Spleen (tissue), 11 donors: Measurements from ENCODE around the gene ST3GAL2. TPM values are rescaled to one million over a fixed set of nuclear protein-coding genes. Genes with fewer than 3 reads are reported as not detected.
"Not testable (repeated sequence)": the region's sequence is repeated elsewhere in the genome, so short reads cannot be mapped to it uniquely, and the experiment has no call there.

ENCODE experiments used
- DNase-seq: peaks from one replicate; pipeline ENCODE4 v3.0.0-alpha.2; 2020
- H3K27ac ChIP-seq, 8 donors: fragments of 200-600 bp; sonication (generic) in 7 of 8; 1 replicate in 4 of 8; 2 replicates in 4 of 8; pipeline versions ENCODE4 v1.5.0 to v1.8.0; 2016 to 2021; ENCODE audit warnings: inconsistent platforms in 4 of 8, mild to moderate bottlenecking in 4 of 8, moderate library complexity in 1 of 8
- H3K27me3 ChIP-seq, 7 donors: fragments of 200-600 bp; sonication (generic) in 6 of 7; replicated peaks in 1 of 7; 1 replicate in 4 of 7; 2 replicates in 3 of 7; pipeline versions ENCODE4 v1.5.0 to v1.8.0; 2016 to 2021; ENCODE audit warnings: inconsistent platforms in 3 of 7, mild to moderate bottlenecking in 1 of 7
- H3K36me3 ChIP-seq, 6 donors: fragments of 200-600 bp; sonication (generic) in 5 of 6; 1 replicate in 4 of 6; 2 replicates in 2 of 6; pipeline versions ENCODE4 v1.5.0 to v1.8.0; 2016 to 2021; ENCODE audit warnings: inconsistent platforms in 2 of 6
- H3K4me1 ChIP-seq, 6 donors: fragments of 200-600 bp; sonication (generic) in 5 of 6; 1 replicate in 3 of 6; 2 replicates in 3 of 6; pipeline versions ENCODE4 v1.5.0 to v1.8.0; 2016 to 2021; ENCODE audit warnings: inconsistent platforms in 3 of 6
- H3K4me3 ChIP-seq, 8 donors: fragments of 200-600 bp; sonication (generic) in 7 of 8; 1 replicate in 4 of 8; 2 replicates in 4 of 8; pipeline versions ENCODE4 v1.5.0 to v1.8.0; 2016 to 2021; ENCODE audit warnings: inconsistent platforms in 4 of 8, mild to moderate bottlenecking in 4 of 8, moderate library complexity in 2 of 8
- H3K9me3 ChIP-seq, 8 donors: fragments of 200-600 bp; sonication (generic) in 7 of 8; 1 replicate in 4 of 8; 2 replicates in 4 of 8; pipeline versions ENCODE4 v1.5.0 to v1.8.0; 2016 to 2021; ENCODE audit warnings: inconsistent platforms in 4 of 8
- POLR2A ChIP-seq, 3 donors: fragments of 450-650 bp; IDR thresholded peaks; one replicate each; pipeline ENCODE4 v1.5.1; 2017; ENCODE audit warnings: antibody characterized with exemption in 3 of 3, mild to moderate bottlenecking in 1 of 3
- POLR2AphosphoS5 ChIP-seq, 3 donors: sonication (generic); formaldehyde crosslinking; IDR thresholded peaks; one replicate each; pipeline ENCODE4 v1.5.1; 2017; ENCODE audit warnings: antibody characterized with exemption in 3 of 3
- WGBS, 5 donors: extraction: QIAGEN DNeasy Blood & Tissue Kit in 3 of 5; methylation state at CpG; one replicate each; pipeline versions ENCODE4 v1.1.5 to v1.1.7; 2013 to 2018; 5-methylcytosine and 5-hydroxymethylcytosine counted together
- intact Hi-C: fragments of 100-400 bp; cut with DNase I; formaldehyde crosslinking; loops from one replicate; pipeline ENCODE4 v1.15.0; 2023; ENCODE audit warnings: low total_unique reads
- polyA plus RNA-seq, 3 donors: library from polyadenylated mRNA; stranded (reverse); fragments of 200-250 nt; gene quantifications; one replicate each; pipeline ENCODE4 v1.2.1, GENCODE V29; 2013
- total RNA-seq, 7 donors: library from RNA; depleted of rRNA in 3 of 7; stranded (reverse); fragments of >200 nt in 3 of 7; fragmentation: NEBNext Ultra II Directional in 4 of 7; extraction: Animal tissue kit (Norgen Biotek cat#: 25700) in 4 of 7; gene quantifications; one replicate each; pipeline versions ENCODE4 v1.1.0 to v1.2.1, GENCODE V29; 2016 to 2021
- TF ChIP-seq, protein P1 (sequence below), 11 experiments: fragments of 200-600 bp in 7 of 11; fragments of 450-650 bp in 4 of 11; sonication (generic) in 4 of 11; IDR thresholded peaks in 8 of 11; conservative IDR thresholded peaks in 3 of 11; 1 replicate in 7 of 11; 2 replicates in 4 of 11; pipeline versions ENCODE4 v1.4.0 to v1.8.0; 2016 to 2021; ENCODE audit warnings: antibody characterized with exemption in 11 of 11, inconsistent platforms in 4 of 11, mild to moderate bottlenecking in 1 of 11
- donor health status: healthy with polysubstance abuse.
- donor health status: DM: no; HTN: no; CAD: no; lungs with moderate emphysema.
- donor health status: DM: no; HTN: no; CAD: no.
- donor health status: Bipolar disorder and iron deficiency.
- donor health status: healthy.
- donor health status: DM: no; HTN: no; CAD: no.
- donor health status: DM: yes; HTN: yes; CAD: no.

ST3GAL2 gene
- total and polyA plus RNA-seq, 10 donors, result 5.2 to 66.9 (median 43.7) TPM

DNA sequence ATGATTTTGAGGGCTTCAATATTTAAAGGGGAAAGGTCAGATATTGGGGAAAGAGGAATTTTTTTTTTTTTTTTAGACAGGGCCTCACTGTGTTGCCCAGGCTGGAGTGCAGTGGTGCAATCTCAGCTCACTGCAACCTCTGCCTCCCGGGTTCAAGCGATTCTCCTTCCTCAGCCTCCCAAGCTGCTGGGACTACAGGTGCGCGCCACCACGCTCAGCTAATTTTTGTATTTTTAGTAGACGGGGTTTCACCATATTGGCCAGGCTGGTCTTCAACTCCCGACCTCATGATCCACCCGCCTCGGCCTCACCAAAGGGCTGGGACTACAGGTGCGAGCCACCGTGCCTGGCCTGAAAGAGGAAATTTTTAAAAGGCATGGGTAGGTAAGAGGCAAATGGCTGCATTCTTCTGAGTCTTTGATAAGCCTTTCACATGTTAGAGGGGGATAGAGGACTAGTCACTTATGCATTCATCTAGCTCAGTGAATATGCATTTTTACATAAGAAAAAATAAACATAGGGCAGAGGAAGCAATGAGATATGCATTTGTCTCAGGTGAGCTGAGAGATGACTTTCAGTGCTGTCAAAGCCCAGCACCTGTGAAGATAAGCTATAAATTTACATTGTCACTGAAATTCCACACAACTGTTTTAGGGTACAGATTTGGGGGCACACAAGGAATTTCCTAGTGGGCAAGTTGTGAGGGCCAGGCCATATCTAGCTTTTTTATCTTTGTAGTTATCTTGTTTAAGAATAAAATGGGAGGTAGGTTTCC lies 14.4 kb upstream of the ST3GAL2 start:
- intact Hi-C loops, result loop anchor here (10.0 kb wide), 1 partner anchor 49 kb away; no protein-coding TSS in a partner anchor
- peak overlapping the region in 7 of 8 donors; percentile 75 to 98 (median 87) for H3K4me3 ChIP-seq
- peaks cover 0 to 8% (median 0%) of the 10 kb centered on the region in 7 donors for H3K27me3 ChIP-seq
- H3K9me3 ChIP-seq, result no peaks in the 10 kb centered on the region
- peak overlapping the region in 6 of 8 donors; percentile 91 to 98 (median 95) for H3K27ac ChIP-seq
- no peak for DNase-seq
- no peaks in the 10 kb centered on the region for H3K36me3 ChIP-seq
- 96 to 98% (median 97%) methylated on average over 11 of the region's 11 CpGs for WGBS, 5 donors
- TF ChIP-seq, protein P1, sequence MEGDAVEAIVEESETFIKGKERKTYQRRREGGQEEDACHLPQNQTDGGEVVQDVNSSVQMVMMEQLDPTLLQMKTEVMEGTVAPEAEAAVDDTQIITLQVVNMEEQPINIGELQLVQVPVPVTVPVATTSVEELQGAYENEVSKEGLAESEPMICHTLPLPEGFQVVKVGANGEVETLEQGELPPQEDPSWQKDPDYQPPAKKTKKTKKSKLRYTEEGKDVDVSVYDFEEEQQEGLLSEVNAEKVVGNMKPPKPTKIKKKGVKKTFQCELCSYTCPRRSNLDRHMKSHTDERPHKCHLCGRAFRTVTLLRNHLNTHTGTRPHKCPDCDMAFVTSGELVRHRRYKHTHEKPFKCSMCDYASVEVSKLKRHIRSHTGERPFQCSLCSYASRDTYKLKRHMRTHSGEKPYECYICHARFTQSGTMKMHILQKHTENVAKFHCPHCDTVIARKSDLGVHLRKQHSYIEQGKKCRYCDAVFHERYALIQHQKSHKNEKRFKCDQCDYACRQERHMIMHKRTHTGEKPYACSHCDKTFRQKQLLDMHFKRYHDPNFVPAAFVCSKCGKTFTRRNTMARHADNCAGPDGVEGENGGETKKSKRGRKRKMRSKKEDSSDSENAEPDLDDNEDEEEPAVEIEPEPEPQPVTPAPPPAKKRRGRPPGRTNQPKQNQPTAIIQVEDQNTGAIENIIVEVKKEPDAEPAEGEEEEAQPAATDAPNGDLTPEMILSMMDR (IDR thresholded peaks at IDR 0.05 in 8 of 11, conservative IDR thresholded peaks at IDR 0.05 in 3 of 11), result no peak
- TF ChIP-seq POLR2A (IDR thresholded peaks at IDR 0.05), result no peak
- no peak for TF ChIP-seq POLR2AphosphoS5 (IDR thresholded peaks at IDR 0.05)
- H3K4me1 ChIP-seq, result peaks cover 6 to 42% (median 23%) of the 10 kb centered on the region in 6 donors

DNA sequence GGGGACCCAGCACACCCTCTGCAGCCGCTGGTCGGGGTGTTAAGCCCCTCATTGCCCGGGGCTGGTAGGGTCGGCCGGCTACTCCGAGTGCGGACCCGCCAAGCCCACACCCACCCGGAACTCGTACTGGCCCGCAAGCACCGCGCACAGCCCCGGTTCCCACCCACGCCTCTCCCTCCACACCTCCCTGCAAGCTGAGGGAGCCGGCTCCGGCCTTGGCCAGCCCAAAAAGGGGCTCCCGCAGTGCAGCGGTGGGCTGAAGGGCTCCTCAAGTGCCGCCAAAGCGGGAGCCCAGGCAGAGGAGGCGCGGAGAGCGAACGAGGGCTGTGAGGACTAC lies 12.1 kb upstream of the ST3GAL2 start:
- H3K27ac ChIP-seq, DNase-seq, H3K9me3 ChIP-seq, H3K27me3 ChIP-seq, H3K36me3 ChIP-seq: not testable (repeated sequence)
- peak overlapping the region in 2 of 8 donors; percentile 20 to 28 for H3K4me3 ChIP-seq
- intact Hi-C loops, result loop anchor here (10.0 kb wide), 1 partner anchor 46 kb away; no protein-coding TSS in a partner anchor
- H3K4me1 ChIP-seq, result peaks cover 4 to 26% (median 21%) of the 10 kb centered on the region in 6 donors
- 53 to 66% (median 59%) methylated on average over 15 to 25 of the region's 25 CpGs for WGBS, 5 donors

DNA sequence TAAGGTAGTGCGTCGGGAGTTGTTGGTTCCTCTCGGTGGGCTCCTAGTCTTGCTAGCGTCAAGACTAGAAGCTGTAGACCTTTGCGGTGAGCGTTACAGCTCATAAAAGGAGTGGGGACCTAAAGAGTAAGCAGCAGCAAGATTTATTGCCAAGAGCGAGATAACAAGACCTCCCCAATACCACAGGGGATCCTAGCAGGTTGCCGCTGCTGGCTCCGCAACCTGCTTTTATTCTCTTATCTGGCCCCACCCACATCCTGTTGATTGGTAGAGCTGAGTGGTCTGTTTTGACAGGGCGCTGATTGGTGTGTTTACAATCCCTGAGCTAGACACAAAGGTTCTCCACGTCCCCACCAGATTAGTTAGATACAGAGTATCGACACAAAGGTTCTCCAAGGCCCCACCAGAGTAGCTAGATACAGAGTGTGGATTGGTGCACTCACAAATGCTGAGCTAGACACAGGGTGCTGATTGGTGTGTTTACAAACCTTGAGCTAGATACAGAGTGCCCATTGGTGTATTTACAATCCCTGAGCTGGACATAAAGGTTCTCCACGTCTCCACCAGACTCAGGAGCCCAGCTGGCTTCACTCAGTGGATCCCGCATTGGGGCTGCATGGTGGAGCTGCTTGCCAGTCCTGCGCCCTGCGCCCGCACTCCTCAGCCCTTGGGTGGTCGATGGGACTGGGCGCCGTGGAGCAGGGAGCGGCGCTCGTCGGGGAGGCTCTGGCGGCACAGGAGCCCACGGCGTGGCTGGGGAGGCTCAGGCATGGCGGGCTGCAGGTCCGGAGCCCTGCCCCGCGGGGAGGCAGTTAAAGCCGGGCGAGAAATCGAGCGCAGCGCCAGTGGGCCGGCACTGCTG lies 11.5 kb upstream of the ST3GAL2 start:
- intact Hi-C loops, result loop anchor here (10.0 kb wide), 1 partner anchor 46 kb away; no protein-coding TSS in a partner anchor

DNA sequence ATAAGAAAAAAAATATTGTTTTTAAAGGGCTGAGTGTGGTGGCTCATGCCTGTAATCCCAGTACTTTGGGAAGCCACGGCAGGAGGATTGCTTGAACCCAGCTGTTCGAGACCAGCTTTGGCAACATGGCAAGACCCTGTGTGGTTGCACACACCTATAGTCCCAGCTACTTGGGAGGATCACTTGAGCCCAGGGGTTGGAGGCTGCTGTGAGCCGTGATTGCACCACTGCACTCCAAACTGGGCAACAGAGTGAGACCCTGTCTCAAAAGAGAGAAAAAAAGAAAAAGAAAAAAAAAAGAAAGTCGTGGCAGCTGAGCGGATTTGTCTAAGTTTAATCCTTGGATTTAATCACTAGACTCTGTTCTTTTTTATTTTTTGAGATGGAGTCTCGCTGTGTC lies 9.2 kb upstream of the ST3GAL2 start:
- H3K27me3 ChIP-seq, result peaks cover 0 to 8% (median 0%) of the 10 kb centered on the region in 7 donors
- H3K27ac ChIP-seq, result no peak overlapping the region
- 89 to 95% (median 90%) methylated on average over 6 of the region's 6 CpGs for WGBS, 5 donors
- no peaks in the 10 kb centered on the region for H3K9me3 ChIP-seq
- H3K4me1 ChIP-seq, result peaks cover 0 to 2% (median 0%) of the 10 kb centered on the region in 6 donors
- intact Hi-C loops, result no loop called here
- TF ChIP-seq POLR2AphosphoS5 (IDR thresholded peaks at IDR 0.05), result no peak
- no peak for TF ChIP-seq POLR2A (IDR thresholded peaks at IDR 0.05)
- TF ChIP-seq, protein P1 (IDR thresholded peaks at IDR 0.05 in 8 of 11, conservative IDR thresholded peaks at IDR 0.05 in 3 of 11), result no peak
- no peak for DNase-seq
- no peak overlapping the region for H3K4me3 ChIP-seq
- H3K36me3 ChIP-seq, result no peaks in the 10 kb centered on the region

More for the DNA sequence above, 11.5 kb upstream of the ST3GAL2 start:
- Histone ChIP-seq H3K4me1 (peaks cover 4 to 20% (median 15%) of the 10 kb centered on the region in 6 donors), H3K4me3 (peak overlapping the region in 2 of 8 donors; percentile 20 to 28)
- not testable (repeated sequence) for H3K27ac ChIP-seq, H3K9me3 ChIP-seq, H3K27me3 ChIP-seq, H3K36me3 ChIP-seq, DNase-seq
- 79 to 83% (median 82%) methylated on average over 36 to 37 of the region's 37 CpGs for WGBS, 5 donors
